GM15510 (cell line): ENCODE measurements around the gene SUMF1.

Experiments
- POLR2A ChIP-seq: IDR thresholded peaks from 3 replicates; pipeline ENCODE4 v1.6.1; 2011; ENCODE audit warnings: borderline replicate concordance; ENCODE audit not compliant: insufficient read length; ENCODE audit errors: extremely low read depth

SUMF1 gene

GRCh38 chr3:4332991-4333390 lies 134.1 kb downstream of the SUMF1 start:
- no peak for TF ChIP-seq POLR2A

GRCh38 chr3:4332574-4332973 lies 134.5 kb downstream of the SUMF1 start:
- no peak for TF ChIP-seq POLR2A

- TF ChIP-seq POLR2A, result no peak
These were observed 135.0 kb downstream of the SUMF1 start for GRCh38 chr3:4332111-4332510.

DNA sequence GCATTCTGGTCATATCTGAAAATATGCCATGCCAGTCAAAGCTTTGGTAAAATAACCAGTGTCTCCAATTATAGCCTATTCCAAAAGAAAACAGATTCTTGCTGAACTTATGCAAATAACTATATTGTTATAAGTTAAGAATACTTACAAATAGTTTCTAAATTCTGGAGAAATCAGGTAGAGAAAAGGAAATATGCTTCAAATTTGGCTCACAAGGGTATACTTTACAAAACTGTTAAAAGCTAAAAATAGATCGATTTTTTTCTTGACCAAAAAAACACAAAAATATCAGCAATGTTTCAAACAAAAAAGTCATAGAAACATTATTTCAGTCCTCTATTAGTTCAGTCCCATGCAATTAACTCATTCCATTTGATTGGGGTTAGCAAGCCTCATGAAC lies 140.2 kb downstream of the SUMF1 start:
- TF ChIP-seq POLR2A, result no peak

DNA sequence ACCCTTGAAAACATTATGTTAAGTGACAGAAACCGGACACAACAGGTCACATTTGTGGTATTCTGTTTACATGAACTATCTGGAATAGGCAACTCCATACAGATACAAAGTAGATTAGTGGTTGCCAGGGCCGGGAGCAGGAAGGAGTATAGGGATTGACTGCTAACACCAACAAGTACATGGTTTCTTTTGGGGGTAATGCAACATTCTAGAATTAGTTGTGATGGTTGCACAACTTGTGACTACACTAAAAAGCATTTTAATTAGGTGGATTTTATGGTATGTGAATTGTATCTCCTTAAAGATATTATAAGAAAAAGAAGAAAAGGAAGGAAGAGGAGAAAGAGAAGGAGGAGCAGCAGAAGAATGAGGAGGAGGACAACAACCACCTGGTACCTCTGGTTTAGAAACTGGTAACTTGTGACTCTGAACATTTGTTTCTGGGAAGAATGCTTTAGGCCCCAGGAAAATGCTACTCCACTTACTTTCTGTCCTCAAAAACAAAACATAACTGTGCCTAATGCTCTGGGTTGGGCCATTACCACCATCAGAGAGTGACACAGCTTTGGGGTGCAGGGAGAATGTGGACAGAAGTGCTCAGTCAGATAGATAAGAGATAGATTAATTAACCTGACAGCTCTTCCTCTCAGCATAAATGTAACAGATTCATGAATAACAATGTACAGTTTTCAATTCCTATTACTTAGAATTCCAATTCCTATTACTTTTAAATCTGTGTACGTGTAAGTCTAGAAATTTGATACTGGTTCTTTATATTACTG lies 143.6 kb downstream of the SUMF1 start:
- TF ChIP-seq POLR2A, result no peak

DNA sequence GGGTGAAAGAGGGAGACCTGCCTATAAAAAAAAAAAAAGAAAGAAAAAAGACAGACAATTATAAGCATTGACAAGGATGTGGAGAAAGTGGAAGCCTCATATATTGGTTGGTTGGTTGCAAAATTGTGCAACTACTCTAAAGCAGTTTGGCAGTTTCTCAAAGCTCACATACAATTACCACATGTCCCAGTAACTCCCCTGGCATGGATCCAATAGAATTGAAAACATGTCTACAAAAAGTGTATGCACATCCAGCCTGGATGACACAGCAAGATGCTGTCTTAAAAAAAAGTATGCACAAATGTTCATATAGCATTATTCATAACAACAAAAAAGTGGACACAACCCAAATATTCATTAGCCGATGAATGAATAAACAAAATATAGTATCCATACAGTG lies 144.4 kb downstream of the SUMF1 start:
- TF ChIP-seq POLR2A, result no peak

DNA sequence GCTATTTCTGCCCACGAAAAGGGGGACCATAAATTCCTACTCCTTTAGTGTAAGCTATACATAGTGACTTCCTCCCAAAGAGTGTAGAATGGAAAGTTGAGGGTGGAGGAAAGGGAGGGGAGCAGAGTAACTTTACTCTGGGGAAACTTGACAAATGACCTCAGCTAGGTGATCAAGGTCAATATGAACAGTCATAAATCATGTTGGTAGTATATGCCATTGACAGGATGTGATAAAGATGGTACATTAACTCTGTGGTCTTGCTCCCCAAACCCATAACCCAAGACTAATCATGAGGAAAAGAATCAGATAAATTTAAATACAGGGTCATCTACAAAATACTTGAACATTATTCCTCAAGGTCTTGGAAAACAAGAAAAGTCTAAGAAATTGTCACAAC lies 145.3 kb downstream of the SUMF1 start:
- no peak for TF ChIP-seq POLR2A

GRCh38 chr3:4320096-4320911 lies 146.8 kb downstream of the SUMF1 start:
- no peak for TF ChIP-seq POLR2A

- no peak for TF ChIP-seq POLR2A
These were observed 152.4 kb downstream of the SUMF1 start for GRCh38 chr3:4314688-4315087.

DNA sequence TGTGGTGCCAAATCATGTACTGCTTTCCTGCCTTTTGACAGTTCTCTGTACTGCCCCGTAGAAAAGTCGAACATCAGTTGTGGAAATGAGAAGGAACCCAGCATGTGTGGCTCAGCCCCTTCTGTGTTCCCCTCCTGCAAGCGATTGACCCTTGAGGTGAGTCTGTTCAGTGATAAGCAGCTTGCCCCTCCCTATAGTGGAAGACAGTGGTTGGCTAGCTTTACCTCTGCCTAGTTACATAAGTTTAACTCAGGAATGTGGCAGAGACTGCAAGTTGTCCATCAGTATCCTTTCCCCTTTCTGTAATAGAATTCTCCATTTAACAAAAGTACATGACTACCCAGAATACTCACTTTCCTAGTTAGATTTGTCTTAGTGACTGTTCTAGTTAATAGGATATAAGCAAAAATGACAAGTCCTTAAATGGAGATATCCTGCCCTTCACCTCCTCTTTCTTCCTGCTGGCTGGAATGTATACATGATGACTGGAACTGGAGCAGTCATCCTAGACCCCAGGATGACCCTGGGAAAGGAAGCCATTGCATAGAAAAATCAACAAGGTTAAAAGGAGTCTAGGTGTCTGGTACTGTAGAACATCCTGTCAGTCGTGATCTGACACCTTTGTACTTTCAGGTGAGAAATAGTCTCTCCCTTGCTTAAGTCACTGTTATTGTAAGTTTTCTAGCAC lies 153.3 kb downstream of the SUMF1 start:
- no peak for TF ChIP-seq POLR2A

DNA sequence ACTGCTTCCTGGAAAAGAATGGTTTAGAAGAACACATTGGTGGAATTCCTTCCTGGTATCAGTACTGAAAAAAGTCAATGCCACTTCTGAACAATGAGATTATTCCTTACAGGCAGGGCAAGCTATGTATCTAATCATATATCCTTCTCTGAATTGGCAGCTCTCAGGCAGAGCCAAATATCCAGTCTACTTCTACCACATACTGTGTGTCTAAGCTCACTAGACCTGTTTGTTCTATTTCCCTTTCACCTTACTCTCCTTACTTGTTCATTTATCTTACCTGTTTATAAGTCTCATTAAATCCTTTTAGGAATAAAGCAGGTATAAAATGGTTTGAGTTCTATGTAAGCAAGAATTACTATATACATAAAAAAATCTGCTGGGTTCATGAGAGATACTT lies 155.6 kb downstream of the SUMF1 start:
- no peak for TF ChIP-seq POLR2A
